Keratinocyte (primary cell): ENCODE results near the gene FOXL2NB.

Experiments used
- EZH2 ChIP-seq: IDR thresholded peaks from one replicate; pipeline ENCODE4 v1.6.1; 2012; ENCODE audit warnings: inconsistent platforms, mild to moderate bottlenecking, low read length, moderate library complexity
- TF ChIP-seq, protein P1 (sequence below), 3 experiments: IDR thresholded peaks in 1 of 3; conservative IDR thresholded peaks in 1 of 3; optimal IDR thresholded peaks in 1 of 3; 2 replicates in 2 of 3; 3 replicates in 1 of 3; pipeline versions ENCODE3 to v1.5.1; 2011; ENCODE audit warnings: low read length in 3 of 3, mild to moderate bottlenecking in 3 of 3, moderate library complexity in 2 of 3, control low read depth in 1 of 3, inconsistent platforms in 1 of 3; ENCODE audit not compliant: insufficient read depth in 2 of 3; ENCODE audit errors: extremely low read depth in 1 of 3

DNA sequence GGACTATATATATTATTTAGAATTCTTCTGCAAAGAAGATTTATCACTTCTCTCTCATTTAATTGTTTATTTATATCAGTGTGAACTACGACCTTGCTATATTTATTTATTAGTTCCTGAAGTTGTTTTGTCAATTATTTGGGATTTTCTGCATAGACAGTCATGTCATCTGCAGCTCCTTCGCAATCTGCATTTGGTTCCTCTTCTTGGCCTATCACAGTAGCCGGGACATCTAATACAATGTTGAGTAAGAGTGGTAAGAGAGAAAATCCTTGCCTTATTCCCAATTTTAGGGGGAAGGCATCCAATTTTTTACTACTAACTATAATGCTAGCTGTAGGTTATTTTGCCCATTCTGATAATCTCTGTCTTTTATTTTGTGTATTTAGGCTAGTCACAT lies 39.5 kb upstream of the FOXL2NB start:
- TF ChIP-seq EZH2 = no peak
- TF ChIP-seq, protein P1, sequence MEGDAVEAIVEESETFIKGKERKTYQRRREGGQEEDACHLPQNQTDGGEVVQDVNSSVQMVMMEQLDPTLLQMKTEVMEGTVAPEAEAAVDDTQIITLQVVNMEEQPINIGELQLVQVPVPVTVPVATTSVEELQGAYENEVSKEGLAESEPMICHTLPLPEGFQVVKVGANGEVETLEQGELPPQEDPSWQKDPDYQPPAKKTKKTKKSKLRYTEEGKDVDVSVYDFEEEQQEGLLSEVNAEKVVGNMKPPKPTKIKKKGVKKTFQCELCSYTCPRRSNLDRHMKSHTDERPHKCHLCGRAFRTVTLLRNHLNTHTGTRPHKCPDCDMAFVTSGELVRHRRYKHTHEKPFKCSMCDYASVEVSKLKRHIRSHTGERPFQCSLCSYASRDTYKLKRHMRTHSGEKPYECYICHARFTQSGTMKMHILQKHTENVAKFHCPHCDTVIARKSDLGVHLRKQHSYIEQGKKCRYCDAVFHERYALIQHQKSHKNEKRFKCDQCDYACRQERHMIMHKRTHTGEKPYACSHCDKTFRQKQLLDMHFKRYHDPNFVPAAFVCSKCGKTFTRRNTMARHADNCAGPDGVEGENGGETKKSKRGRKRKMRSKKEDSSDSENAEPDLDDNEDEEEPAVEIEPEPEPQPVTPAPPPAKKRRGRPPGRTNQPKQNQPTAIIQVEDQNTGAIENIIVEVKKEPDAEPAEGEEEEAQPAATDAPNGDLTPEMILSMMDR (optimal IDR thresholded peaks at IDR 0.05 in 1 of 3, IDR thresholded peaks at IDR 0.05 in 1 of 3, conservative IDR thresholded peaks at IDR 0.05 in 1 of 3; ENCODE audit: extremely low read depth in 1 of 3, insufficient read depth in 2 of 3, low read length in 3 of 3) = no peak
